ENCODE measurements around the gene CUL1.

Gene CUL1

DNA sequence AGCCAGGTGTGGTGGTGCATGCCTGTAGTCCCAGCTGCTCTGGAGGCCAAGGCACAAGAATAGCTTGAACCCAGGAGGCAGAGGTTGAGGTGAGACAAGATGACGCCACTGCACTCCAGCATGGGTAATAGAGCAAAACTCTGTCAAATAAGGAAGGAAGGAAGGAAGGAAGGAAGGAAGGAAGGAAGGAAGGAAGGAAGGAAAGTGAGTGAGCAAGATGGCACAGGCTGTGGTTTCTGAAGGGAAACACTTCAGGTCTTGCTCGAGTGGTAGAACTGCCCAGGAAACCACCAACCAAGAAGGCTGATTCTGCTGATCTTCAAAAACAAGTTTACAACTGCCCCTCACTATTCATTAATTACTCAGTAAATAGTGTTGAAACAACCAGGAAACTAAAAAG lies 140.2 kb downstream of the CUL1 start:
- no peak overlapping the region for H3K27ac ChIP-seq
- TF ChIP-seq ZFX (IDR thresholded peaks at IDR 0.05; ENCODE audit: borderline replicate concordance): no peak
- TF ChIP-seq, protein P1, sequence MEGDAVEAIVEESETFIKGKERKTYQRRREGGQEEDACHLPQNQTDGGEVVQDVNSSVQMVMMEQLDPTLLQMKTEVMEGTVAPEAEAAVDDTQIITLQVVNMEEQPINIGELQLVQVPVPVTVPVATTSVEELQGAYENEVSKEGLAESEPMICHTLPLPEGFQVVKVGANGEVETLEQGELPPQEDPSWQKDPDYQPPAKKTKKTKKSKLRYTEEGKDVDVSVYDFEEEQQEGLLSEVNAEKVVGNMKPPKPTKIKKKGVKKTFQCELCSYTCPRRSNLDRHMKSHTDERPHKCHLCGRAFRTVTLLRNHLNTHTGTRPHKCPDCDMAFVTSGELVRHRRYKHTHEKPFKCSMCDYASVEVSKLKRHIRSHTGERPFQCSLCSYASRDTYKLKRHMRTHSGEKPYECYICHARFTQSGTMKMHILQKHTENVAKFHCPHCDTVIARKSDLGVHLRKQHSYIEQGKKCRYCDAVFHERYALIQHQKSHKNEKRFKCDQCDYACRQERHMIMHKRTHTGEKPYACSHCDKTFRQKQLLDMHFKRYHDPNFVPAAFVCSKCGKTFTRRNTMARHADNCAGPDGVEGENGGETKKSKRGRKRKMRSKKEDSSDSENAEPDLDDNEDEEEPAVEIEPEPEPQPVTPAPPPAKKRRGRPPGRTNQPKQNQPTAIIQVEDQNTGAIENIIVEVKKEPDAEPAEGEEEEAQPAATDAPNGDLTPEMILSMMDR (IDR thresholded peaks at IDR 0.05): no peak

DNA sequence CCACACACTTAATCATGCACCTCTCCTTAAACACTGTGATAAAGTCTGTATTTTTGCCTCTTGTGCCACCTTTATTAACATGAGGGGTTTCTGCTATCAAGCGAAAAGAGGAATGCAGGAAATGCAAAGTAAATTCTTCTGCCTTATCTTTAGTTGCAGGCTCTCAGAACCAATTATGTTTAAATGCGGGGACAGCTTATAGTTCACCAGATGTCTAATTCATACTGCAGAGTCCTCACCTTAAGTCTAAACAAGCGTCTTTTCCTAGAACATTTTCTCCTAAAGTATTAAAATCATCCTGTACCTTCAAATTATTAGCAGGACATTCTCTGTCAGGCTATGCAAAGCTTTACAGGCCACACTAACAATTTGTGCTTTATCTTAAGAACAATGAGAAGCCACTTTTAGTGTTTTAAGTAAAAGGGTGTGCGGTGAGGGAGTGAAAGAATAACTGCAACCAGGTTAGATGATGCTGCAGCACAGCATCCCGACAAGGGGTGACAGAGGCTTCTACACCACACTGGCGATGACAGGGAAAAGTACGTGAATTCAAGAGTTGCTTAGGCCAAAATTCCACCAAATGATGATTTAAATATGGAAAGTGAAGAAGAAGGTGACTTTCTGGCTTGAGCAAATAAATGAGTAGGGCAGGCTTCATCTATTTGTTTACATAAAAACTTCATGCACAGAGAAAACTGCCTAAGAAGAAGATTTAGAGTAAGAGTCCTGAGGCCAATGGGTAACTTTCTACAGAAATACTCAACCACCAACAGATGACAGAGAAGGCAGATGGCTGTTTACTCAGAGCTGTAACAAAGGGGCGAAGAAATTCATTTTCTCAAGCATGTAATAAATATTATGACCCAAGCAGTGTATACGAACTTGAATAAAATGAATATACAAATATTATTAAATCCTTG lies 149.4 kb downstream of the CUL1 start:
- H3K27ac ChIP-seq: no peak overlapping the region
- TF ChIP-seq, protein P1 (IDR thresholded peaks at IDR 0.05): no peak
- TF ChIP-seq ZFX (IDR thresholded peaks at IDR 0.05; ENCODE audit: borderline replicate concordance): no peak

DNA sequence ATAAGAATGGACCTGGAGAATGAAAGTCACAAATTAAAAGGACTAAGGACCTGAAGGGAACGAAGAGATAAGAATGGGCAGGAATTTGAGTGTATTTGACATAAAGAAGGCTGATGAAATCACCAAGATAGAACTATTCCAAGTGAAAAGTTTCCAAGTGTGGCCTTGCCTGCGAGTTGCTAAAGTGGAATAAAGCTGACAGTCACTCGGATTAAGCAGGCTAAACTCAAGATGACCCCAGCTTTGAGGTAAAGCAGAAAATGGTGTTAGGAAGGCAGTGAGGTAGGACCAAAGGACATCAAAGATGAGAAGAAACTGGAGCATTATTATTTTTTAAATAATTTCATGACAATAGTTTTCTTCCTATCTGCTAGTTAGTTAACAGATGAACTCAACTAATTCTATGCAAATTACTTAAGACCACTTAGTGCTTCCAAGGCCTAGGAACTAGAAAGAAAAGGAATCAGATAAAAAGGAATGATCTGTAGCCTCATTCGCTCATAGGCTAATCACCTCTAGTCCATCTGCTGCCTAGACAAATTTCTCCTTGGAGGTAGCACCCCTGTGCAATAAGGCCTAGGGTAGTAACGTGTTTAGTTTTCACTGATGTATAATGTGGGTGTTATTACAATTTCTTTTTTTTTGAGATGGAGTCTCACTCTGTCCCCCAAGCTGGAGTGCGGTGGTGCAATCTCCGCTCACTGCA lies 150.8 kb downstream of the CUL1 start:
- H3K27ac ChIP-seq: no peak overlapping the region
- TF ChIP-seq, protein P1 (IDR thresholded peaks at IDR 0.05): no peak
- TF ChIP-seq ZFX (IDR thresholded peaks at IDR 0.05; ENCODE audit: borderline replicate concordance): no peak

DNA sequence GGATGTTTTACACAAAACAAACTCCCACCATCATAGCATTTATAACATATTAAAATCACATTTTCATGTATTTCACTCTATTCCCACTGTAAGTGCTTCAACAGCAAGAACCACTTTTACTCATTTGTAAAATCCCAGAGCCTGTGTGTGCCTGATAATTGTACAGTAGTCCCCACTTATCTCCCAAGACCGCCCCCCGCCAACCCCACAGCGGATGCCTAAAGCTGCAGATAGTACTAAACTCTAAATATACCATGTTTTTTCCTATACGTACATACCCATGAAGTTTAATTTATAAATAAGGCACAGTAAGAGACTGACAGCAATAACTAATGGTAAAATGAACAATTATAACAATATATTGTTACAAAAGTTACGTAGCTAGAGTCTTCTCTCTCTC lies 151.9 kb downstream of the CUL1 start:
- H3K27ac ChIP-seq: no peak overlapping the region
- TF ChIP-seq, protein P1 (IDR thresholded peaks at IDR 0.05): no peak
- TF ChIP-seq ZFX (IDR thresholded peaks at IDR 0.05; ENCODE audit: borderline replicate concordance): no peak
